ENCODE results near the gene FRYL.

DNA sequence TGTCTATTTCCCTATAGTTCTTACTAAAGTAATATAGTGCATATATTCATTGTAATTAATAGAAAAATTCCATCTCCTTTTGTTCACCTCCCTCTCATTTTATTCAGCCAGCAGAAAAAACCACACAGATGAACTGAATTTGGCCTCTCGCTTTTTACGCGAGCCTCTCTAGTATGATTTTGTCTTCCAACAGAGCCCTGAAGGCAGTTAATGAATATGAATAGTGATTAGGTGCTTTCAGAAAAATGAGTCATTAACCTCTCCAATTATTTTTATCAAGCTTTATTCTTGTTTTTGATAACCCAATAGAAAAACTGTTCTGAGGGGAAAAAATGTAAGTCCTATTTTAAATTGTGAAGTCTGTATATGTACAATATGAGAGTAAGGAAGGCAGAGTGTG is 215.9 kb downstream of the FRYL start:
- TF ChIP-seq, protein P1, sequence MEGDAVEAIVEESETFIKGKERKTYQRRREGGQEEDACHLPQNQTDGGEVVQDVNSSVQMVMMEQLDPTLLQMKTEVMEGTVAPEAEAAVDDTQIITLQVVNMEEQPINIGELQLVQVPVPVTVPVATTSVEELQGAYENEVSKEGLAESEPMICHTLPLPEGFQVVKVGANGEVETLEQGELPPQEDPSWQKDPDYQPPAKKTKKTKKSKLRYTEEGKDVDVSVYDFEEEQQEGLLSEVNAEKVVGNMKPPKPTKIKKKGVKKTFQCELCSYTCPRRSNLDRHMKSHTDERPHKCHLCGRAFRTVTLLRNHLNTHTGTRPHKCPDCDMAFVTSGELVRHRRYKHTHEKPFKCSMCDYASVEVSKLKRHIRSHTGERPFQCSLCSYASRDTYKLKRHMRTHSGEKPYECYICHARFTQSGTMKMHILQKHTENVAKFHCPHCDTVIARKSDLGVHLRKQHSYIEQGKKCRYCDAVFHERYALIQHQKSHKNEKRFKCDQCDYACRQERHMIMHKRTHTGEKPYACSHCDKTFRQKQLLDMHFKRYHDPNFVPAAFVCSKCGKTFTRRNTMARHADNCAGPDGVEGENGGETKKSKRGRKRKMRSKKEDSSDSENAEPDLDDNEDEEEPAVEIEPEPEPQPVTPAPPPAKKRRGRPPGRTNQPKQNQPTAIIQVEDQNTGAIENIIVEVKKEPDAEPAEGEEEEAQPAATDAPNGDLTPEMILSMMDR (conservative IDR thresholded peaks at IDR 0.05), result no peak
- TF ChIP-seq EZH2 (IDR thresholded peaks at IDR 0.05; ENCODE audit: low read depth), result no peak

Data from PC-9 (cell line).